GM20000 (cell line): ENCODE results near the gene CITED2.

Experiments
- DNase-seq: peaks from one replicate; pipeline ENCODE4 v3.0.0; 2012; ENCODE audit warnings: low spot score
- CTCF ChIP-seq: IDR thresholded peaks from 2 replicates; pipeline ENCODE4 v1.5.1; 2012; ENCODE audit warnings: mild to moderate bottlenecking, control low read depth; ENCODE audit errors: extremely low read depth, missing control alignments

Gene CITED2

GRCh38 chr6:139361211-139361610 is 13.2 kb downstream of the CITED2 start:
- no peak for DNase-seq
- TF ChIP-seq CTCF: no peak

GRCh38 chr6:139356924-139357323 is 17.5 kb downstream of the CITED2 start:
- TF ChIP-seq CTCF: no peak
- DNase-seq: no peak

- TF ChIP-seq CTCF: no peak
- no peak for DNase-seq
These were observed 18.5 kb downstream of the CITED2 start for GRCh38 chr6:139355777-139356445.

- no peak for TF ChIP-seq CTCF
- DNase-seq: no peak
These were observed 19.3 kb downstream of the CITED2 start for GRCh38 chr6:139355172-139355571.

- DNase-seq: no peak
- no peak for TF ChIP-seq CTCF
These were observed 20.3 kb downstream of the CITED2 start for GRCh38 chr6:139354189-139354588.

GRCh38 chr6:139349464-139350020 is 24.9 kb downstream of the CITED2 start:
- TF ChIP-seq CTCF: no peak
- DNase-seq: no peak

GRCh38 chr6:139346392-139346791 is 28.1 kb downstream of the CITED2 start:
- DNase-seq: no peak
- no peak for TF ChIP-seq CTCF
